ENCODE results near the gene ETNK2.
"Not testable (repeated sequence)": the region's sequence is repeated elsewhere in the genome, so short reads cannot be mapped to it uniquely, and the experiment has no call there.

ETNK2 gene

DNA sequence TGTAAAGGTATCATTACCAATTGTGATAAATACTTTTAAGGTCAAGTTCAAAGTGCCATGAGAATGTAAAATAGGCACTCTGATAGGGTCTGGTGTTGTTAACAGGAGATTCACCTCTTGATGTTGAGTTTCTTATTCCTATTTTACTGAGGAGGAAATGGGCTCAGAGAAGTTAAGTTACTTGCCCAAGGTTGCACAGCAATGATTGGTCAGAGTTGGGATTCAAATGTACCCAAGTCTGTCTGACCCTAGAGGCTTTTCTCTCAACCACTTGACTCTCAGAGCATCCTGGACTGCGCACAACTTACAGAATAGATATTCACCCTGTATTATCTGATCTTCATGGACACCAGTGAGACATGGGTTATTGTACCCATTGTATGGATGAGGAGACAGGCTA is 45.0 kb downstream of the ETNK2 start:
- Histone ChIP-seq H3K27ac (ENCODE audit: low read depth, low read length) (no peak overlapping the region), H3K27me3 (ENCODE audit: control insufficient read depth, insufficient read depth, low read length) (no peaks in the 10 kb centered on the region), H3K9me3 (ENCODE audit: control insufficient read depth, insufficient read depth, low read length) (no peaks in the 10 kb centered on the region), H3K36me3 (ENCODE audit: control insufficient read depth, insufficient read depth, low read length) (no peaks in the 10 kb centered on the region), H3K4me3 (ENCODE audit: low read depth, low read length) (no peak overlapping the region), H3K9ac (ENCODE audit: low read depth, low read length) (no peak overlapping the region), H3K4me1 (ENCODE audit: control insufficient read depth, insufficient read depth, low read length) (peaks cover 73% of the 10 kb centered on the region)

- Histone ChIP-seq H3K27ac (ENCODE audit: low read depth, low read length) (no peak overlapping the region), H3K4me3 (ENCODE audit: low read depth, low read length) (no peak overlapping the region), H3K9ac (ENCODE audit: low read depth, low read length) (no peak overlapping the region), H3K4me1 (ENCODE audit: control insufficient read depth, insufficient read depth, low read length) (peaks cover 73% of the 10 kb centered on the region), H3K9me3 (ENCODE audit: control insufficient read depth, insufficient read depth, low read length) (no peaks in the 10 kb centered on the region), H3K27me3 (ENCODE audit: control insufficient read depth, insufficient read depth, low read length) (no peaks in the 10 kb centered on the region), H3K36me3 (ENCODE audit: control insufficient read depth, insufficient read depth, low read length) (no peaks in the 10 kb centered on the region)
Measured at GRCh38 chr1:204105131-204105515, 46.7 kb downstream of the ETNK2 start.

DNA sequence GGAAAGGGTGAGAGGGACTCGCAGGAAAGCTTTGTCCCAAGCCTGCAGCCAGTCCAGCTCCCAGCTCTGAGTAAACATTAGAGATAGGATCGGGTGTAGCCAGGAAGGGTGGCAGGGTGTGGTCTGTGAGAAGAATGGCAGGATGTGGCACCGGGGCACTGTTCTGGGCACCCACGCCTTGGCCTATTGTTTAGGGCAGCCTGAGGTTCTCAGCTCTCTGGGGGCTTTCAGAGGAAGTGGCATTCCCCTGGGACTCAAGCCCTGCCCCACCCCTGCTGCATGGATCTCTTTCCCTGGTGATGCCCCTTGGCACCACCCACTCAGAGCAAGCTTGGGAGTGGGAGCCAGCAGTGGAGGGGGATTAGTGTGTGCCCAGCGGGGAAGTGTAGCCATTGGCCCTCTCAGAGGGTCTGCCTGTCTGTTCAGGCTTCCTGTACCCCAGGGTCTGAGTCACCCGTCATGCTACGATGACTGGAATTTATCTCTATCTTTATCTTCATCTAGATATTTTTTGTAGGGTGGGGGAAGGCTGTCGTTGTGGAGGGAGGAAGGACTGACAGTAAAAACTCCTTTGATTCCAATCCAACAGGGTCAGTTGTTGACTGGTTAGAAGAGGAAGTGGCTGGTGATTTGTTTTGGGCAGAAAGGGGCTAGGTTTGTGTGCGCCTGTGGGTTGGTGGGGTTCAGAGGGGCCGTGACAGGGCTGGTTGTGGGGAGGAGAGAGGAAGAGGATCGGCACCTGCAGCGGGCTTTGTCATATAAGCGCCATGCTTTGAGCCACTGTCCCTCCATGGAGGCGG is 47.3 kb downstream of the ETNK2 start:
- Histone ChIP-seq H3K4me3 (ENCODE audit: low read depth, low read length) (no peak overlapping the region), H3K9ac (ENCODE audit: low read depth, low read length) (no peak overlapping the region), H3K27me3 (ENCODE audit: control insufficient read depth, insufficient read depth, low read length) (no peaks in the 10 kb centered on the region), H3K4me1 (ENCODE audit: control insufficient read depth, insufficient read depth, low read length) (peaks cover 75% of the 10 kb centered on the region), H3K27ac (ENCODE audit: low read depth, low read length) (no peak overlapping the region), H3K36me3 (ENCODE audit: control insufficient read depth, insufficient read depth, low read length) (no peaks in the 10 kb centered on the region), H3K9me3 (ENCODE audit: control insufficient read depth, insufficient read depth, low read length) (no peaks in the 10 kb centered on the region)

GRCh38 chr1:204103431-204103741 is 48.5 kb downstream of the ETNK2 start:
- H3K4me3 ChIP-seq (ENCODE audit: low read depth, low read length), result no peak overlapping the region
- no peak overlapping the region for H3K9ac ChIP-seq (ENCODE audit: low read depth, low read length)

DNA sequence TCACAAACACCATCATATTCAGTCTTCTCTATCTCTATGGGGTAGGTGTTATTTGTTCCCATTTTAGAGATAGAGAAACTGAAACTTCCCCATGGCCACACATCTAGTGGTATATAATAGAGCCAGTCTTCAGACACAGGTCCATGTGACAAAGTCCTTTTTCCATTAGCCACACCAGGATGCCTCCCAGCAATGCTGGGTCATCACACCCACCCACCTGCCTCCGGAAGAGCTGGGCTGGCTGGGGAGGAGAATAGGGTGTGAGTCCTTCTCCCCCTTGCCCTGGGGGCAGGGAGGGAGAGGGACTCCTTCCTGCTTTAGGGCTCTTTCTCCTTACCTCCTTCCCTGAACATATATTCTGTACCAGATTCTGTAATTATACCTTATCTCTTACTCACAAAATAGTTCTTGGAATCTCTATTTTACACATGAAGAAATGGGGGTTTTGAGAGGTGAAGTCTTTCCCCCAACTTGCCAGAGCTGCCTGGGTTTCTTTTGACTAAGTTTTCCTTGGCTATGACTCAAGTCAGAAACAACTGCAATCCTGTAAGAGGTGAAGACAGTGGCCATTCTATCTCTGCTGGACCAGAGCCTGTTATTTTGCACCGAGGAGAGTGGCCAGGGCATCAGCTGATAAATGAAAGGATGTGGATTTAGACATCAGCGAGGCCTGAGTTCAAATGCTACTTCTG is 49.0 kb downstream of the ETNK2 start:
- Histone ChIP-seq H3K27me3 (ENCODE audit: control insufficient read depth, insufficient read depth, low read length) (no peaks in the 10 kb centered on the region), H3K27ac (ENCODE audit: low read depth, low read length) (peak overlapping the region; percentile 32), H3K4me3 (ENCODE audit: low read depth, low read length) (no peak overlapping the region), H3K9ac (ENCODE audit: low read depth, low read length) (no peak overlapping the region), H3K36me3 (ENCODE audit: control insufficient read depth, insufficient read depth, low read length) (no peaks in the 10 kb centered on the region), H3K4me1 (ENCODE audit: control insufficient read depth, insufficient read depth, low read length) (peaks cover 72% of the 10 kb centered on the region), H3K9me3 (ENCODE audit: control insufficient read depth, insufficient read depth, low read length) (no peaks in the 10 kb centered on the region)

More at GRCh38 chr1:204103431-204103741, 48.5 kb downstream of the ETNK2 start:
- Histone ChIP-seq H3K9me3 (ENCODE audit: control insufficient read depth, insufficient read depth, low read length) (no peaks in the 10 kb centered on the region), H3K27ac (ENCODE audit: low read depth, low read length) (peak overlapping the region; percentile 32), H3K36me3 (ENCODE audit: control insufficient read depth, insufficient read depth, low read length) (no peaks in the 10 kb centered on the region), H3K4me1 (ENCODE audit: control insufficient read depth, insufficient read depth, low read length) (peaks cover 76% of the 10 kb centered on the region), H3K27me3 (ENCODE audit: control insufficient read depth, insufficient read depth, low read length) (no peaks in the 10 kb centered on the region)

GRCh38 chr1:204102029-204102611 is 49.7 kb downstream of the ETNK2 start:
- Histone ChIP-seq H3K9ac (ENCODE audit: low read depth, low read length) (no peak overlapping the region), H3K27me3 (ENCODE audit: control insufficient read depth, insufficient read depth, low read length) (no peaks in the 10 kb centered on the region), H3K9me3 (ENCODE audit: control insufficient read depth, insufficient read depth, low read length) (no peaks in the 10 kb centered on the region), H3K27ac (ENCODE audit: low read depth, low read length) (peak overlapping the region; percentile 29), H3K36me3 (ENCODE audit: control insufficient read depth, insufficient read depth, low read length) (no peaks in the 10 kb centered on the region), H3K4me1 (ENCODE audit: control insufficient read depth, insufficient read depth, low read length) (peaks cover 64% of the 10 kb centered on the region), H3K4me3 (ENCODE audit: low read depth, low read length) (no peak overlapping the region)

GRCh38 chr1:204099754-204100153 is 52.1 kb downstream of the ETNK2 start:
- H3K36me3 ChIP-seq (ENCODE audit: control insufficient read depth, insufficient read depth, low read length); H3K9ac ChIP-seq (ENCODE audit: low read depth, low read length); H3K9me3 ChIP-seq (ENCODE audit: control insufficient read depth, insufficient read depth, low read length); H3K27ac ChIP-seq (ENCODE audit: low read depth, low read length); H3K27me3 ChIP-seq (ENCODE audit: control insufficient read depth, insufficient read depth, low read length); H3K4me3 ChIP-seq (ENCODE audit: low read depth, low read length): not testable (repeated sequence)
- H3K4me1 ChIP-seq (ENCODE audit: control insufficient read depth, insufficient read depth, low read length), result peaks cover 70% of the 10 kb centered on the region

- H3K9me3 ChIP-seq (ENCODE audit: control insufficient read depth, insufficient read depth, low read length), result no peaks in the 10 kb centered on the region
- H3K4me3 ChIP-seq (ENCODE audit: low read depth, low read length), result no peak overlapping the region
- H3K36me3 ChIP-seq (ENCODE audit: control insufficient read depth, insufficient read depth, low read length), result no peaks in the 10 kb centered on the region
- no peak overlapping the region for H3K27ac ChIP-seq (ENCODE audit: low read depth, low read length)
- peaks cover 70% of the 10 kb centered on the region for H3K4me1 ChIP-seq (ENCODE audit: control insufficient read depth, insufficient read depth, low read length)
- H3K27me3 ChIP-seq (ENCODE audit: control insufficient read depth, insufficient read depth, low read length), result no peaks in the 10 kb centered on the region
- no peak overlapping the region for H3K9ac ChIP-seq (ENCODE audit: low read depth, low read length)
Measured at GRCh38 chr1:204098683-204099082, 53.2 kb downstream of the ETNK2 start.

DNA sequence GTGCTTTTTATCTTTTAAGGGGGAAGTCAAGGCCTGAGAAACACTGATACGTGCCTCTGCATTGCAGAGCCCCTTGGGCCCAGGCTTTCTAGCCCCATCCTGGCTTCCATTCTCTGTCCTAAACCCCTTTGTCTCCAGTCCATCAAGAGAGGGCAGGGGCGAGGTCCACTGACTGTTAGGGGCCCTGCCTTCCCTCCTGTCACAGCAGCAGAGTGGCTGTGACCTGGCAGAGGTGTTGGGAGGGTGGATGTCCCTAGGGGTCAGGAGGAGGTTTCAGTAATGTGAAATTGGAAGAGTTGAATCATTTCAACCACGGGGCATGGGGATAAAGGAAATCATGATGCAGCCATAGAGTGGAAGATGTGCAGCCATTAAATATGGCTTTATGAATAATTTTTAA is 54.9 kb downstream of the ETNK2 start:
- Histone ChIP-seq H3K4me1 (ENCODE audit: control insufficient read depth, insufficient read depth, low read length) (peaks cover 66% of the 10 kb centered on the region), H3K9ac (ENCODE audit: low read depth, low read length) (no peak overlapping the region), H3K27me3 (ENCODE audit: control insufficient read depth, insufficient read depth, low read length) (no peaks in the 10 kb centered on the region), H3K27ac (ENCODE audit: low read depth, low read length) (peak overlapping the region; percentile 10), H3K4me3 (ENCODE audit: low read depth, low read length) (no peak overlapping the region), H3K9me3 (ENCODE audit: control insufficient read depth, insufficient read depth, low read length) (no peaks in the 10 kb centered on the region), H3K36me3 (ENCODE audit: control insufficient read depth, insufficient read depth, low read length) (no peaks in the 10 kb centered on the region)

DNA sequence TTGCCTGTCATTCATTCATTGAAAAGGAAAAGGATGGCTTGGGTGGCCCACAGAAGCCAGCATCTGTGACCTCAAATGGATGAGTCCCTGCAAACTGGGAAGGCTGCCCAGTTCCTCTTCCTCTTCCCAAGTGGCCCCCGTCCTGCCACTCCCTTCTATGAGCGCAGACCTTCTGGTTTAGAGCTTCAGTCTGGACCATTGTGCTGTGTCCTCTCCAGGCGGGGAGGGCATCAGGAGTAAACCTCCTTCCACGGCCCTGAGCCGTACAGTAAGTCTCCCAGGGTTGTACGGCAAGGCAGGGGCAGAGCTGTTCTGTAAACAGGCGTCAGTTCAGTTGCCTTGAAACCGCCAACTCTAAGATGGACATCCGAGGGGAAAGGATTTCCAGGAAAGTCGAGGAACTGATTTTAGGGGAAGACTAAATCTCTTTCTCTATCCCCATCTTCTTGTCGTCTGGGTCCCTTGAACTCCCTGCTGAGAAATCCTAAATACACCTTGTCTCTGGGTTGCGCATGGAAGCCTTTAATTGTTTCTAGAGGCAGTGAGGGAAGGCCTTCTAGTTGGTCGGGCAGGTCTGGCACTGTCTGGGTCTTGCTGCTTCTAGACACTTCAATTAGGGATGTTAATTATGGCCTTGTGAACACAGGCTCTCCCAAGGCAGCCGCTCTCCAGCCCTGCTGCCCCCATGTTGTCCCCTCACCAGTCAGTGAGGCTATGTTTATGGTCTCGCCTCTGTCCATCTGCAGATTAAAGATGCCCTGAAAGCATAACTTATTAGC is 56.8 kb downstream of the ETNK2 start:
- H3K4me3 ChIP-seq (ENCODE audit: low read depth, low read length), result no peak overlapping the region
- peak overlapping the region; percentile 53 for H3K27ac ChIP-seq (ENCODE audit: low read depth, low read length)
- H3K9me3 ChIP-seq (ENCODE audit: control insufficient read depth, insufficient read depth, low read length), result no peaks in the 10 kb centered on the region
- no peak overlapping the region for H3K9ac ChIP-seq (ENCODE audit: low read depth, low read length)
- H3K36me3 ChIP-seq (ENCODE audit: control insufficient read depth, insufficient read depth, low read length), result no peaks in the 10 kb centered on the region
- no peaks in the 10 kb centered on the region for H3K27me3 ChIP-seq (ENCODE audit: control insufficient read depth, insufficient read depth, low read length)
- H3K4me1 ChIP-seq (ENCODE audit: control insufficient read depth, insufficient read depth, low read length), result peaks cover 63% of the 10 kb centered on the region

Measured in HUES48 (cell line).